Fibroblast of the aortic adventitia (primary cell): ENCODE results near the gene WBP1L. TPM values are rescaled to one million over a fixed set of nuclear protein-coding genes. Genes with fewer than 3 reads are reported as not detected.
A peak's percentile ranks its signal among the peaks of the same experiment; 100 is the strongest.

Experiments
- DNase-seq: peaks from one replicate; pipeline ENCODE4 v3.0.0-alpha.2; 2010; ENCODE audit warnings: low read depth
- H3K4me3 ChIP-seq: 2 replicates; pipeline ENCODE4 v1.5.1; 2011; ENCODE audit warnings: low read depth, mild to moderate bottlenecking, control low read depth, low read length, moderate library complexity
- CTCF ChIP-seq: IDR thresholded peaks from 2 replicates; pipeline ENCODE4 v1.5.1; 2011; ENCODE audit warnings: mild to moderate bottlenecking, low read length, control low read depth, inconsistent platforms; ENCODE audit not compliant: insufficient read depth
- total RNA-seq: library from RNA; depleted of rRNA; stranded (reverse); fragments of >200 nt; gene quantifications from 2 replicates; pipeline ENCODE4 v1.2.3, GENCODE V29; 2012; ENCODE audit warnings: low replicate concordance

Gene WBP1L
- total RNA-seq, 1 donor, result 76.1 TPM

- H3K4me3 ChIP-seq, result peak overlapping the region; percentile 100
- peak; percentile 63 for DNase-seq
- TF ChIP-seq CTCF, result no peak
Observed at GRCh38 chr10:102744374-102745051, 765 bp downstream of the WBP1L start.

- DNase-seq, result peak; percentile 35
- TF ChIP-seq CTCF, result no peak
- peak overlapping the region; percentile 100 for H3K4me3 ChIP-seq
Observed at GRCh38 chr10:102745157-102745556, 1.4 kb downstream of the WBP1L start.

- no peak for TF ChIP-seq CTCF
- peak overlapping the region; percentile 22 for H3K4me3 ChIP-seq
- peak; percentile 98 for DNase-seq
Observed at GRCh38 chr10:102752266-102752930, 8.7 kb downstream of the WBP1L start.

GRCh38 chr10:102752934-102753664, 9.4 kb downstream of the WBP1L start:
- H3K4me3 ChIP-seq, result peak overlapping the region; percentile 22
- DNase-seq, result peak; percentile 90

GRCh38 chr10:102753718-102754117, 10.0 kb downstream of the WBP1L start:
- H3K4me3 ChIP-seq, result no peak overlapping the region
- peak; percentile 64 for DNase-seq
- TF ChIP-seq CTCF, result no peak

More at GRCh38 chr10:102752934-102753664, 9.4 kb downstream of the WBP1L start:
- peak; percentile 71 for TF ChIP-seq CTCF

- no peak for TF ChIP-seq CTCF
- no peak for DNase-seq
- H3K4me3 ChIP-seq, result no peak overlapping the region
Observed at GRCh38 chr10:102757323-102757722, 13.6 kb downstream of the WBP1L start.
